GM19328 (cell line): ENCODE data around the gene ZSCAN16.

Source experiments
- ATAC-seq: cut with Tn5 transposase; IDR thresholded peaks from one replicate; pipeline ENCODE4 v1.9.1; 2021; ENCODE audit warnings: mild to moderate bottlenecking, moderate library complexity; ENCODE audit not compliant: unreplicated experiment

Gene ZSCAN16

GRCh38 chr6:28125401-28125800 is 992 bp downstream of the ZSCAN16 start:
- ATAC-seq = no peak

GRCh38 chr6:28134015-28134414 is 9.6 kb downstream of the ZSCAN16 start:
- ATAC-seq = no peak

- ATAC-seq = no peak
Observed at GRCh38 chr6:28134716-28135115, 10.3 kb downstream of the ZSCAN16 start.

- no peak for ATAC-seq
Observed at GRCh38 chr6:28135393-28135792, 11.0 kb downstream of the ZSCAN16 start.

DNA sequence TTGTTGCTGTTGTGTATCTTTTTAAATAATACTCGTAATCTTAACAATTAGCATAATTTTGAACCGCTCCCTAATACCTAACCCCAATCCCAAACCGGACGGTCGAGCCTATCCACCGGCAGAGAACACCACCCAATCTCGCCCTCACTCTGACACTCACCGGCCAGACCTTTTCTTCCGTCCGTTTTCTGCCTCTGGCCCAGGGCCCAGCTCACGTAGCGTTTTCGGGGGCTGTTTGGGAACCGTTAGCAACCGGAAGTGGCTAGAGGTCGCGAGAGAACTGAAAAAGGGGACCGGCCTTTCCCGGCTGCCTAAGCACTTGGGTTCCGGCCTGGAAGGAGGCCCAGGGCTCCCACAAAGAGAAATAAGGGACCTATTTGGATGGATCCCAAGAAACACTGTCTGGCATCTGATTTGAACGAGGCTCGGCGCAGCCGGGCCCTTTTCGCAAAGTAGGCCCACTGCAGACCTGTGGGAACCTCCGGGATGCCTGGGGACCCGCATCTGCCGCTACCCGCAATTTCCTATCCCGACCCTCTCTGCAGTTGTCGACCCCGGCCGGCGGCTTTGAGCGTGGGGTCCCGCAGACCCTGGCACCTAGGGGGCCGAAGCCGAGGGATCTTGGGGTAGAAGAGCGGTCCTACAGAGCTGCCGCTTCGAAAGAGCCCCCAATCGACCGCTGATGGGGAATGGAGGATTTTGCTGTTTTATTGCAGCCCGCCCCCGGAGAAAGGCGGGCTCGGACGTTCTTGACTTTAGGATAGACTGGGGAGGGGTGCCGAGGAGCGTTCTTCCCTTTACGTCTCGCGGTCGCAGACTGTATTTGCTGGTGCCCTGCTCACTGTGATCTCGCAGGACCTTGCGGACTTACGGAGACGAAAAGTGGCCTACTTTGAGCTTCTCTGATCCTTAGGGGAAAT is 12.4 kb downstream of the ZSCAN16 start:
- ATAC-seq = peak; percentile 46

DNA sequence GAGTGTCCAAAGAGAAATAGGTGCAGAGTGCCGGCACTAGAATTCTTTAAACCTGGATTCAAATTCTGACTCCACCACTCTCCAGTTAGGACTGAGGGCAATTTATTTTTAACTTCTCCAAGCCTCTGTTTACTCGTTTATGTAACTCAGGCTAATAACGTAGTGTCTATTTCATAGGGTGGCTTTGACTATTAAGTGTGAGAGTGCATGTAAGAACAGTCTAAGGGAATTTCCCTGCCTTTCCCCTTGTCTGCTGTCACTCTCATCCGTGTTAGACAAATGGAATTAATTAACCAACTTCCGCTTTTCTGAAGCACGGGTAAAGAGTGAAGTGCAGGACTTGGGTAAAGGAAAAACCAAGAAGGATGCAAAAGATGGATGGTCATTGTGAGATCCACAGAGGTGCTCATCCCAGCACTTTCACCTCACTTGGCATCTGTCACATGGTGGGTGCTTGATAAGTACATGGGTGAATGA is 13.1 kb downstream of the ZSCAN16 start:
- ATAC-seq = no peak

- ATAC-seq = no peak
Observed at GRCh38 chr6:28139860-28140543, 15.6 kb downstream of the ZSCAN16 start.

GRCh38 chr6:28140616-28141015 is 16.2 kb downstream of the ZSCAN16 start:
- ATAC-seq = no peak

DNA sequence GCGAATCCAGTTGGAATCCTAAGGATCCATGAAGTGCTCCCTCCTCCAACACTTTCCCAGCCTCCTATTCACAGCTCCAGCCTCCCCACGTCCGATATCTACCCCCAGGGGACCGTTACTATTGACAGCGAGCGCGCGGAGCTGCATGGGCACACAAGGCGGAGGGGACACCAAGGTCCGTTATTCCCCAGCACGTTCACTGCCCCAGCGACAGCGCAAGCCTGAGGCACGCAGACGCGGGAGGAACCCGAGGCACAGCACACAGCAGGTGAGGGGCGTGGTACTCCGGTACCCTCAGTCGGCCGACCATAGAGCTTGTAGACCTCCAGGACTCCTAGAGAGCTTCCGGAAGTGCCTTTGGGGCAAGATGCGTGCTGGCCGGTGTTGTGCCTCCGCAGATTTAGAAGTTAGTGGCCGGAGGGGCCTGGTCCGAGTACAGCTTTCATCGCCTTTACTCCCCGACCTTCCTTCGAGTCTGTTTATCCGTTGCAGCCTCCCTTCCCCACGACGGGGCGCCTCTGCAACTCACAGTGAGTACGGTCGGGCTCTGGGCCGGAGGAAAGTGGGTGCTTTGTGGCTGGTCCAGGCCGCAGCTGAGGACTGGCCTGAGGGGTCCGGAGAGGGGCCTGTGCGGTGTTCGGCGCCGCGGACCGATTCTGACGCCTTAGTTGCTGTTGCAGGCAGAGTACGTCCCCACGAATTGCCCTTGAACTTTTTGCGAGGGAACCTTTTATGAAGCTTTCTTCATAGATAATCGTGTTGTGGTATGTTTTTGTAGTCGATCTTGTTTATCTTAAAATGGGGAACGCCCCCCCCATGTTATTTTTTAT is 17.3 kb downstream of the ZSCAN16 start, which contains the start of gene ZKSCAN8:
ZKSCAN8 (plus strand) TSS at position 384 of the 830 bp plus-strand sequence. CDS start 6,525 bp downstream, outside the sequence.
- peak; percentile 79 for ATAC-seq

DNA sequence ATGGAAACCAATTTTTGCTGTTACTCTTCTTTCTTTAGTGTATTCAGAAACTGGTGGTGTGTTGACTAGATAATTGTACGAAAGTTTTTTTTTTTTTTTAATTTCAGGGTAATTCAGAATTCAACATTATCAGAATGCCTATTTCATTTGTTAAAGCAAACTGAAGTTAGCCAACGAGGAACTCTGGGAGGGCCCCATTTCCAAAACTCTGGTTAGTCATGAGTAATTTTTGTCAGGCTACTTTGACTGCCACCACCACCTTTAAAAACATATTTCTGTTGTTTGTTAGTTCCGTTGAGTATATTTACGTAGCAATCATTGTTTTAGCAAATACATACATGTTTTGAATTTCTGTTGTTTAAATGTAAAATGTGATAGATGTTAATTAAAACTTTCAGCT is 18.0 kb downstream of the ZSCAN16 start:
- no peak for ATAC-seq

GRCh38 chr6:28145231-28145630 is 20.8 kb downstream of the ZSCAN16 start:
- no peak for ATAC-seq

DNA sequence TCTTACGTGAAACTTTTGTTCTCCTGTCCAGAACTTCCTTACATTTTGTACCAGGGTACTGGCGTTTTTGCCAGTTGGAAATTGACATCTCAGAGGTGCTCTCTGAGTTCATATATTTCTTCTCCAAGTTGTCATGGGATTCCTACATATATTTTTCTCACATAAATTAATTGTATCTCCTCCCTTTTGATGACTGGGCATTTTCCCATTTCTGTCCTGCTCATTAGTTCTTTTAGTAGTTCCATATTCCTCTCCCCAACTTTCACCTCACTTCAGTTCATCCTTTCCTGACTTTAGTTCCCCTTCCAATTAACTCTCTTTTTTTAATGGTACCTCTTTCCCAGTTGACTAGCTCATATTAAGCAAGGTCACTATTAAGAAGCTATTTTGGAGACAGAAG is 28.1 kb downstream of the ZSCAN16 start:
- ATAC-seq = no peak

GRCh38 chr6:28153546-28153945 is 29.1 kb downstream of the ZSCAN16 start:
- ATAC-seq = no peak

DNA sequence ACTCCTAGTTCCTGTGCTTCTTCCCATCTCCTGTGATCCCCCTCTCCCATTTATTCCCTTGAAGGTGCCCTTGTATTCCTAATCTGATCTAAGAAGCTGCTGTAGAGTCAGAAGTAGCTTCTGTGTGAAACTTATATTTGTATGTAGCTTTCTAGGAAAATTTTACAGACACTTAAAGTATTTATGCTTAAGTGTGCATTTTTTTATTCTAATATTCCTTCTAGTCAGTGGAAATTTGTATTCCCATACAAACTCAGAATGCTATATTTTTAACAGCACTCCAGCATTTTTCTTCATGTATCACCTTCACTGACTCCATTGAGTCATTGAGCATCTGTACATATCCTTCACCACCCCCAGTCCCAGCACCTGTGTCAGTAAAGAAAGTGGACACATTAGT is 29.9 kb downstream of the ZSCAN16 start:
- no peak for ATAC-seq

DNA sequence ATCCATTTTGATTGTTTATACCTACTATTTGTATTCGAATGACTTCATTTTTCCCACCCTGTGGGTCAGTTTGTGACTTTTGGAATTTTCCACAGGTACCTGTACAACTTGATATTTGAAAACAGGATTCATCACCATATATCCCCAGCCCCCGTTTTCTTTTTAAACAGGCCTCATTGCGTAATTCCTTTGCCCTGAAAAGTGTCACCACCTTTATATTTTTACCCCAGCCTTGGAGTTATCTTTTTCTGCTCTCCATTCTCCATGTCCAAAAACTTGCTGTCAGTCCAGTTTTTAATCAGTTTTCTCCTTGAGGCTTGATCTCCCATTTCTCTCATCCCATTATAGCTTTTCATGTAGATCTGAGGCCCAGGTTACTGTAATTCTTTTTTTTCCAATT is 33.9 kb downstream of the ZSCAN16 start:
- no peak for ATAC-seq

DNA sequence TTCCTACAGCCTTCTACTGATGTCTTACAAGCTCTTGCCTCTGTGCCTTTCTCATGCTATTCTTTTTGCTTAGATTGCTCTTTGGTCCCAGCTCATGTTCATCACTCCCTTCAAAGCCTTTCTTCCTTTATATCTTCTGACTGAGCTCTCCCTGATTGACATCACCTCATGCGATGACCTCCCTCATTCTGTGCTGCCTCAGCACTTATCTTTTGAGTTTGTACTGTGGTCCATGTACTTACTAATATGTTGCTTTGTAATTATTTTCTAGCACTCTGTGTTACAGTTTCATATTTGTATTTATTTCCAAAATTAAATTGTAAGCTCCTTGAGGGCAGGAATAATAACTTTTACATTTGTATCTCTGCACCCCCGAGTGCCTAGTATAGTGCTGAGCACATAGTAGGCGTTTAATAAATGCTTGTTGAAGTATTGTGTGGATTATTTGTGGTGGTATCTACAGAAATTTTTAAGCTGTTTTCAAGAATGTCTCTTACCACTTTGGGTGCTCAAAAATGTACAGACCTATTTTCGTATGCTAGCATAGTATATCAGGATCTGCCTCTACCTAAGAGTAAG is 34.7 kb downstream of the ZSCAN16 start:
- no peak for ATAC-seq

GRCh38 chr6:28160233-28160632 is 35.8 kb downstream of the ZSCAN16 start:
- no peak for ATAC-seq

DNA sequence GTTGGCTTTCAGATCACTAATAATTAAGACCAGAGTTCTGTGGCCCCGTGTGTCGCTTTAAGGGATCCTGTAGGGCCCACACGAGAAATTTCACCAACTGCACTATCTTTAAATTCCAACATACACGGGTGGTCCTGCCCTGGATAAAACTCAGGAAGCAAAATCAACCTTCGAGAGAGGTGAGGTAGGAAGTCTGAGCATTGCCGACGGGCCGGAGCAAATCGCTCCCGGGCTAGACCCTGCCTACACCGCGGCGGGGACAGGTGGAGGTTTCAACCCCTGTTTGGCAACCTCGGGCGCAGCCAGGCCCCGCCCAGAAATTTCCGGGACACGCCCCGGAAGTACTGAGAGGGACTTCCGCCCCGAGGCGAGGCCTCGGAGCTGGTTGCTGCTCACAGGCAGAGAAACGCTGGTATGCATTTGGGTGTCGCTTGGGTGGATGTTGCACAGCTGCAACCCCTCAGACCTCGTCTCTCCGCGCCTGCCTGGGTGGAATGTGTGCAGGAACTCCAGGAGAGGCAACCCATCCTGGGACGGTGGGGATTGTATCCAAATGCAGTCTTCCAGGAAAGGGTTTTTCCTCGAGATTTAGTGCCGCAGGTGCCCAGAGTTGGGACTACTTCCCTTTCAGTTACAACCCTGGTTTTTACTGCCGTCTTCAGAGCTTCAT is 37.1 kb downstream of the ZSCAN16 start:
- no peak for ATAC-seq

- ATAC-seq = no peak
Observed at GRCh38 chr6:28165563-28165962, 41.2 kb downstream of the ZSCAN16 start.

DNA sequence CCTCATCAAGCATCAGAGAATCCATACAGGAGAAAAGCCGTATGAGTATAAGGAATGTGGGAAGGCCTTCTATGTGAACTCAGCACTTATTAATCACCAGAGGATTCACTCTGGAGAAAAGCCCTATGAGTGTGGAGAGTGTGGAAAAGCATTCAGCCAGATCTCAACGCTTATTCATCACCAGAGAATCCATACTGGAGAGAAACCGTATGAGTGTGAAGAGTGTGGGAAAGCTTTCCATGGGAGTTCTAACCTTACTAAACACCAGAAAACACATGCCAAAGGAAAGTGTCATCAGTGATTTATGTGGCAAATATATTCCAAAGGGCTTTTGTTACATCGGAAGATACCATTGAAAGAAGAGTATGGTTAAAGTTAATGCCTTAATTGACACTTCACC is 42.7 kb downstream of the ZSCAN16 start:
- ATAC-seq = no peak
